GM18508 (cell line): ENCODE measurements around the gene ANKRD24.
"Not testable (repeated sequence)": the region's sequence is repeated elsewhere in the genome, so short reads cannot be mapped to it uniquely, and the experiment has no call there.

Experiments used
- ATAC-seq: cut with Tn5 transposase; IDR thresholded peaks from one replicate; pipeline ENCODE4 v1.9.1; 2021; ENCODE audit warnings: moderate number of reproducible peaks; ENCODE audit not compliant: insufficient read depth, unreplicated experiment

Gene ANKRD24

DNA sequence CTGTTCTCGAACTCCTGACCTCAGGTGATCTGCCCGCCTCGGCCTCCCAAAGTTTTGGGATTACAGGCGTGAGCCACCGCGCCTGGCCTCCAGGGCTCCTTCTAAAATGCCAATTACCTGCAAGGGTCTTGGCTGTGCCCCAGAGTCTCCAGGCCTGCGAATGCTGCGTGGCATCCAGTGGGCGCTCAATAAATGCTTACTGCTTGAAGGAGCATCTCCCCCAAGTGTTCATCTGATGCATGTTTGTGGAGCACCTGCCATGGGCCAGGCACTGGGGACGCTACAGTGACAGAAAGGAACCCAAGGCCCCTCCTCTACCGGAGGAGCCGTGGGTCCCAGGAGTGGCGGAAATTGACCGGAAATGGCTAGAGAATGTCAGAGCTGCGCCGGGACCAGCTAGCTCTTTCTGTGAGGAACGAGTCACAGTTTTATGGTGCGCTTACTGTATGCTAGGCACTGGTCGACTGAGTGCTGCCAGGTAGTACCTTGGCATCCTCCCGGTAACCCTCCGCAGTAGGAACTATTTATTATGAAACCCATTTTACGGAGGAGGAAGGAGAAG is 14.2 kb downstream of the ANKRD24 start:
- ATAC-seq: no peak

DNA sequence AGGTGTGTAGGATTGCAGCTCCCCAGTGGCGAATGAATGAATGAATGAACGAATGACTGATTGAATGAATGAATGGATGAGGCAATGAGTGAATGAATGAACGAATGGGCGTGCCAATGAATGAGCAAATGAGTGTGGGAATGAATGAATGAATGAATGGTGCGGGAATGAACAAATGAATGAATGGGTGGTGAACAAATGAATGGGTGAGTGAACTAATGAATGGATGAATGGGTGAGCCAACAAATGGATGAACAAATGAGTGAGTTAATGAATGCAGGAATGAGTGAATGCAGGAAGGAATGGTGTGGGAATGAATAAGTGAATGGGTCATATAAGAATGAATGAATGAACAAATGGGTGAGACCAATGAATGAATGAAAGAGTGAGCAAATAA is 14.7 kb downstream of the ANKRD24 start:
- no peak for ATAC-seq

DNA sequence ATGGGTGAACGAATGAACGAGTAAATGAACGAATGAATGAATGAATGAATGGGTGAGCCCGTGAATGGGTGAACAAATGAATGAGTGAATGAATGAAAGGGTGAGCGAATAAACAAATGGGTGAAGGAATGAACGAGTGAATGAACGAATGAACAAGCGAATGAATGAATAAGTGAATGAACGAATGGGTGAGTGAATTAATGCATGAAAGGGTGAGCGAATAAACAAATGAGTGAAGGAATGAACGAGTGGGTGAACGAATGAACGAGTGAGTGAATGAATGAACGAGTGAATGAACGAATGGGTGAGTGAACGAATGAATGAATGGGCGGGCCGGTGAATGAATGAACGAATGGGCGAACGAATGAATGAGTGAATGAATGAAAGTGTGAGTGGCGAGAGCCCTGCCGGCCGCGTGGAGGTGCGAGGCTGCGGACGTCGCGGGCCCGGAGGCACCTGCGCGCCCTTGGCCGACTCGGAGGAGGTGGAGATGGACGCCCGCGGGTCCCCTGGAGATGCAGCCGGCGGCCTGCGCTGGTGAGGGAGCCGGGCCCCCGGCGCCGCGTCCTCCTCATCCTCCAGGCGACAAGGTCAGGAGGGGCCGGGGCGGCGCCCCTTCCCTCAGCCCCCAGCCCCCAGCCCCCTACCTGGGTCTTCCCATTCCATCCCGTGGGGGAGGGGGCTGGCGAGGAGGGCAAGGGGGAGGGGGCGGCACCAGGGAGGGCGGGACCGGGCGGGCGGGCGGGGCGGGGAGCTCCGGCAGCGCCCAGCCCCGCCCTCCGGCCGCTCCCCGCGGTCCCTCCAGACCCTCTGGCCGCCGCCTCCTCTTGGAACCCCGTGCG is 15.4 kb downstream of the ANKRD24 start:
- ATAC-seq: no peak

DNA sequence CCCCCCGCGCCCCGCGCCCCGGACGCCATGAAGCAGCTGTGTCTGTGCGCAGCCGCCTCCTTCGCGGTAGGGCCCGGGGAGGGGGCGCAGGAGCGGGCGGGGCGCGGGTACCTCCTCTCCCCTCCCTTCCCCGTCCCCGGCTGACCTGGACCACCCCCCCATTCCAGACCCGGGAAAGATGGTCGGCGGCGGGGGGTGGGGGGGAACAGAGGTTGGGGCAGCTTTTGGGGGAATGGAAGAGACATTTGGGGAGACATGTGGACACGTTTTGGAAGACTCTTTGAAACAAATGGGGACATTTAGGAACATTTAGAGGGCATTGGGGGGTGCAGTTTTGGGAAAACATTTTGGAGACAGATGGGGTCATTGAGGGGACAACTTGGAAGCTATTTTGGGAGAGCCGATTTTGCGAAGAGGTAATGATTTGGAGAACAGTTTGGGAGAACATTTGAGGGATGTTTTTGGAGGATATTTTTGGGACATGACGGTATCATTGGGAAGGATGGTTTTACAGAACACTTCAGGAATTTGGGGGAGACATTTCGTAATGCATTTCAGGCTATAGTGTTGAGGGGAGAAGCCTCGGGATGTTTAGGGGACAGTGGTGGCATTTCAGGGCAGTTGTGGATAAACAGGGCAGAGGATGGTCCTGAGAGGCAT is 16.1 kb downstream of the ANKRD24 start:
- no peak for ATAC-seq

DNA sequence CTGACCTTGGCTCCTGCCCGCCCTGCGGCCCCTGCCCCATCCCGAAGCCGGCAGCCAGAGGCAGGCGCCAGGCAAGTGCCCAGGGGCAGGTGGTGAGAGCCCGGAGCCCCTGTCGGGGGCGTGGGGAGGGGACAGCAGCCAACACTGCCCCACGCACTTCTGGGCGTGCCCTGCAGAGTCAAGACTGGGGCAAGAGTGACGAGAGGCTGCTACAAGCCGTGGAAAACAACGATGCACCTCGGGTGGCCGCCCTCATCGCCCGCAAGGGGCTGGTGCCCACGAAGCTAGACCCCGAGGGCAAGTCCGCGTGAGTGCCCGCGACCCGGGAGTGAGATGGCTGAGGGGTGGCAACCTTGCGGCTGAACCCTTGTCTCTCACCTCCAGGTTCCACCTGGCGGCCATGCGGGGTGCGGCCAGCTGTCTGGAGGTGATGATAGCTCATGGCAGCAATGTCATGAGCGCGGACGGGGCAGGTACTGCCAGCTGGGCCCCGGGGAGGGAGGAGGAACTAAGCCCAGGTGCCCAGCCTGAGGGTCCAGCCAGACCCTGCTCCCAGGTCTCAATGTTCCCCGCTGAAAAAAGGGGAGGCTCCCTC is 17.3 kb downstream of the ANKRD24 start:
- no peak for ATAC-seq

DNA sequence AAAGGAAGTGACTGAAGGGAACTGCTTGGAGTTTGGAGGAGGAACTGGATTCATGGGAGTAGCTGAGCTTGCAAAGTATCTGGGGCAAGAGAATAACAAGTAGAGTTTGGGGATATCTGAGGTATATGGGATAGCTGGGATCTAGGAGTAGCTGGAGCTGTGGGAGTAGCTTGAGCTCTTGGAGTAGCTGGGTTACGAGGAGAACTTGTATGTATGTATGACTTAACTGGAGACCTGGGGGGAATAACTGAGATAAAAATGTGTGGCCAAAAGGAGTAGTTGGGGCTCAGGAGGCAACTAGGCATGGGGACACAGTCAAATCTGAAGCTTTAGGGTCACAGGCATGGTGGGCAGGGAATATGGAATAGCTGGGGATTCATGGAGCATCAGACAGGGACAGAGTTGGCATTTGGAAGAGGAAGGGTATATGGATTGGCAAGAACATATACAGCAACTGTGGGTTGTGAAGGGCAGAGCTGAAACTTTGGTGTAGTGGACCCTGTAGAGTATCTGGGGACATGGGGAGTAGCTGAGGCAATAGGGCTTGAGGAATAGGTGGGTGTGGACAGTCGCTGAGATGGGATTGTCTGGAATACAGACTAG is 18.6 kb downstream of the ANKRD24 start:
- ATAC-seq: no peak

DNA sequence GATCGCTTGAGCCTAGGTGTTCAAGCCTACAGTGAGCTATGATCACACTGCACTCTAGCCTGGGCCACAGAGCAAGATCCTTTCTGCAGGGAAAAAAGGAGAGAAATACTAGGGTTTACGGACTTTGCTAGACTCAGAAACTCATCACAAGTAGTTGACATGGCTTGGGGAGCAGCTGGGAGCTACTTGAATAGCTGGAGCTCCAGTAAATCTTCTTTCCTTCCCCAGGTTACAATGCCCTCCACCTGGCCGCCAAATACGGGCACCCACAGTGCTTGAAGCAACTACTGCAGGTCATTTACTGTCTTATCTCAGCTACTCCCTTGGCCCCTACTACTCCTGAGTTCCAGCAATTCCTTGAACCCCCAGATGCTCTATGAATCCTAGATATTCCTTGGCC is 19.3 kb downstream of the ANKRD24 start:
- ATAC-seq: no peak

DNA sequence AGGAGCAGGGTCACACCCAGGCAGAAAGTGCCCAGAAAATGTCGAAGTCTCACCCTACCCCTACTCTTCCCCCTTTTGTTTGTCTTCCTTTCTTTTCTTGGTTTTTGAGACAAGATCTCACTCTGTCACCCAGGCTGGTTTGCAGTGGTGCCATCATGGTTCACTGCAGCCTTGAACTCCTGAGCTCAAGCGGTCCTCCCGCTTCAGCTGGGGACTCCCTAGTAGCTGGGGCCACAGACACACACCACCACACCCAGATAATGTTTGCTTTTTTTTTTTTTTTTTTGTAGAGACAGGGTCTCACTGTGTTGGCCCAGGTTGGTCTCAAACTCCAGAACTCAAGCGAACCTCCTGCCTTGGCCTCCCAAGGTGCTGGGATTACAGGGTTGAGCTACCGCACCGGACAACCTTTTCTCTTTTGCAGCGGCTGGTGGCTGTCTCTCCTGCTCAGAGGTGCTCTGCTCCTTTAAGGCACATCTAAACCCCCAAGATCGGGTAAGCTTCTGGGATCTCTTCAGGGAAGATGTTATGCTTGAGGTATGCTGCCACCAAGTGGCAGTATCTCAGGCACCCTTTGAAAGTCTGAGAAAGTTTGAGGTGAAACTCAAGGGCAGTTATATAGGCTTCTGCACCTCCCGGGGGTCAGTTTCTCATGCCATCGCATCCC is 24.5 kb downstream of the ANKRD24 start:
- ATAC-seq: no peak

DNA sequence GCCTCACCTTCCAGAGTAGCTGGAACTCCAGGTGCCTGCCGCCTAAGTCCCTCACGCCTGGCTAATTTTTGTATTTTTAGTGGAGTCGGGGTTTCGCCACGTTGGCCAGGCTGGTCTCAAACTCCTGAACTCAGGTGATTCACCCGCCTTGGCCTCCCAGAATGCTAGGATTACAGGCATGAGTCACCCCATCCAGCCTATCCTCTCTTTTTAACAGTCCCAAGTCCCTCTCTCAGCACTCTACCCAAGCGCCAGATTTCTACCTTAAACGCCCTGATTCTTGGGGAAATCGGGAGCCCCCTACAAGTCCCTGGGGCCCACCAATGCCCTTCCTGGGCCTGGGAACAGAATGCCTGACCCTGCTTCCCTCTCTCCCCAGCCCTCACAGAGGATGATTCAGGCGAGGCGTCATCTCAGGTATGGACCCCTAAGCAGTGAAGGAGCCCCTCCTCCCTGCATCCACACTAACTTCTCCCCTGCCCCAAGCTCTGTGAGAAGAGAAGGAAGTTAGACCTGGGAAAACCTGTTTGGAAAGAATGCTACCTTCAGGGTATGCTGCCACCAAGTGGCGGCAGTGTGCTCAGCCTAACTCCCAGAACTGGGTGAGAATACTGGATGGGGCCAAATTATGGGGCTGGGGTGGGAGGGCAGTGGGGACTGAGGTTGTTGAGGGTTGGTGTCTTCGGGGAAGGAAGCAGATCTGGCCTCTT is 26.1 kb downstream of the ANKRD24 start:
- no peak for ATAC-seq

DNA sequence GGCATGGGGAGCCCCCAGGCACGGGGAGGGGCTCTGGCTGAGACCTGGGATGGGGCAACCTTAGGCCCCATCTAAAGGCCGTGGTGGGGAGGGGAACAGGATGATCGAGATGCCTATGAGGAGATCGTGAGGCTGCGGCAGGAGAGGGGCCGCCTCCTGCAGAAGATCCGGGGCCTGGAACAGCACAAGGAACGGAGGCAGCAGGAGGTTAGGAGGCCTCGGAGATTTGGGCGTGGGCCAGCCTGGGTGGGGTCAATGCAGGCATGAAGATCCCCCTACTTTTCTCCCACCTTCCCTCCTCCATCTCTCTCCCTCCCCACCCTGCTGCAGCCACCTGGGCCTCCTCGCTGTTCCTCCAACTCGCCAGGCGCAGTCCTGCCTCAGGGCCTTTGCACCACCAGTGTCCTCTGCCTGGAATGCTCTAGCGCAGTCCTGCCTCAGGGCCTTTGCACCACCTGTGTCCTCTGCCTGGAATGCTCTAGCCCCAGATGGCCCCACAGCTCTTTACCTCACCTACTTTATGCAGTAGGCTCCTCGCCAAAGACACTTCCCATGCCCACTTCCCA is 27.8 kb downstream of the ANKRD24 start:
- ATAC-seq: no peak

DNA sequence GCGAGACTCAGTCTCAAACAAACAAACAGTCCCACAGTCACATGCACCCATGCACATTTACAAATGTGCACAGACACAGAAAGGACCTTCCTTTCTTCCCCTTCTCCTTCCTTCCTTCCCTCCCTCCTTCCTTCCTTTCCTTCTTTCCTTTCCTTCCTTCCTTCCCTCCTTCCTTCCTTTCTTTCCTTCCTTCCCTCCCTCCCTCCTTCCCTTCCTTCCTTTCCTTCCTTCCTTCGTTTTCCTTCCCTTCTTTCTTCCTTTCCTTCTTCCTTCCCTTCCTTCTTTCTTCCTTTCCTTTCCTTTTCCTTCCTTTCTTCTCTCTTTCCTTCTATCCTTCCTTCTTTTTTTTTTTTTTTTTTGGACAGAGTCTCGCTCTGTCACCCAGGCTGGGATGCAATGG is 30.6 kb downstream of the ANKRD24 start:
- ATAC-seq: no peak

DNA sequence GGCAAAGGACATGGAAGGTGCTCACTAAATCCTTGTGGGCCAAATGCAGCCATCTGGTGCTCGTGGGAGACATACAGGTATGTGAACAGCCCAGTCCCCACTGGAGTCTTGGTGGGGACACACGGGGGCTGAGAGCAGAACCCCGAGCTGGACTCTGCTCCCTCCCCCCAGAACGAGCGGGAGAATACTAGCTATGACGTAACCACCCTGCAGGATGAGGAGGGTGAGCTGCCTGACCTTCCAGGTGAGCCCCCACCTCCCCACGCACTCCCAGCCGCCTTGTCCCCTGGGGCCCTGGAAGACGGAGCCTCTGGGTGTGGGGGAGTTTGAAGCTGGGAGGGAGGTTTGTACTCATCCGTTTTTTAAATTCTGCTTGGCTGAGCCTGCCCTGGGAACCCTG is 33.3 kb downstream of the ANKRD24 start:
- ATAC-seq: no peak

DNA sequence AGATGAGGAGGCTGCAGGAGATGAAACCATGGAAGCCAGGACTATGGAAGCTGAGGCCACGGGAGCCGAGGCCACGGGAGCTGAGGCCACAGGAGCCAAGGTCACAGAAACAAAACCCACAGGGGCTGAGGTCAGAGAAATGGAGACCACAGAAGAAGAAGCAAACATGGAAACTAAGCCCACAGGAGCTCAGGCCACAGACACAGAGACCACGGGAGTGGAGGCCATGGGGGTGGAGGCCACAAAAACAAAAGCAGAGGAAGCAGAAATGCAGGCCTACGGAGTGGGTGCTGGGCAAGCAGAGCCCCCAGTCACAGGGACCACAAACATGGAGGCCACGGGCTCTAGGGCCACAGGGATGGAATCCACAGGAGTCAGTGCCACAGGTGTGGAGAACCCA is 34.4 kb downstream of the ANKRD24 start:
- no peak for ATAC-seq

DNA sequence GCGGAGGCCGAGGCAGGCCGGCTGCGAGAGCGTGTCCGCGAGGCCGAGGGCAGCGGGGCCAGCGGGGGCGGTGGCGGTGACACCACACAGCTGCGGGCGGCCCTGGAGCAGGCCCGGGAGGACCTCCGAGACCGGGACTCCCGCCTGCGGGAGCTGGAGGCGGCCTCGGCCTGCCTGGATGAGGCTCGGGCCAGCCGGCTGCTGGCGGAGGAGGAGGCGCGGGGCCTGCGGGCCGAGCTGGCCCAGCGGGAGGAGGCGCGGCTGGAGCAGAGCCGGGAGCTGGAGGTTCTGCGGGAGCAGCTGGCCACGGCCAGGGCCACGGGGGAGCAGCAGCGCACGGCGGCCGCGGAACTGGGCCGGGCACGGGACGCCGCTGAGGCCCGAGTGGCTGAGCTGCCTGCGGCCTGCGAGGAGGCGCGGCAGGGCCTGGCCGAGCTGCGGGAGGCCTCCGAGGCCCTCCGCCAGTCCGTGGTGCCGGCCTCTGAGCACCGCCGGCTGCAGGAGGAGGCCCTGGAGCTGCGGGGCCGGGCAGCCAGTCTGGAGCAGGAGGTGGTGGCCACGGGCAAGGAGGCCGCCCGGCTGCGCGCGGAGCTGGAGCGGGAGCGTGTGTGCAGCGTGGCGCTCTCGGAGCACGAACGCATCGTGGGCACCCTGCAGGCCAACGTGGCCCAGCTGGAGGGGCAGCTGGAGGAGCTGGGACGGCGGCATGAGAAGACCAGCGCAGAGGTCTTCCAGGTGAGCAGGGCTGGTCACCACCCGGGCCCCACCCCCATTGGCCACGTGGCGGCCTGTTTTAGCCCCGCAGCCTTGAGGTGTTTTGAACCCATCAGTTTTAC is 35.2 kb downstream of the ANKRD24 start:
- no peak for ATAC-seq

DNA sequence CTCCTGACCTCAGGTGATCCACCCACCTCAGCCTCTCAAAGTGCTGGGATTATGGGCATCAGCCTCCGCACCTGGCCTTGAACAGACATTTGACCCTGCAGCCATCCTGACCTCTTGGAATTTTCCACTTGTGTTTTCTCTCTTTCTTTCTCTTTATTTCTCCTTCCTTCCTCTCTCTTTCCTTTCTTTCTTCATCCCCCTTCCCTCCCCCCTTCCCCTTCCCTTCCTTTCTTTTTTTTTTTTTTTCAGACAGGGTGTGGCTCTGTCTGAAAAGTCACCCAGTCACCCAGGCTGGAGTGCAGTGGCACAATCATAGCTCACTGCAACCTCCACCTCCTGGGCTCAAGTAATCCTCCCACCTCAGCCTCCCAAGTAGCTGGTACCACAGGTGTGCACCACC is 36.0 kb downstream of the ANKRD24 start:
- ATAC-seq: not testable (repeated sequence)

DNA sequence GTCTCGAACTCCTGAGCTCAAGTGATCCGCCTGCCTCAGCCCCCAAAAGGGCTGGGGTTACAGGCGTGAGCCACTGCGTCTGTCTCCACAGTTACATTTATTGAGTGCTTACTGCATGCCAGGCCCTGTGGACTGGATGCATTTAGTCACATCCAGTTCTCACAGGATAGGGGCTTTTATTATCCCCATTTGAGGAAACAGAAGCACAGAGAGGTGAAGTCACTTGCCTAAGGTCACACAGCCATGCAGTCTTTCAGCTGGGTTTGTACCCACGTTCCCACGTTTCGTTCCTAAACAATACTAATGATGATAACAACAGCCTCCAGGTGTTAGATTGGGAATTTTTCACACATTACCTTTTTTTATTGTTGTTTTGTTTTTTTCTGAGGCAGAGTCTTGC is 37.7 kb downstream of the ANKRD24 start:
- ATAC-seq: no peak

DNA sequence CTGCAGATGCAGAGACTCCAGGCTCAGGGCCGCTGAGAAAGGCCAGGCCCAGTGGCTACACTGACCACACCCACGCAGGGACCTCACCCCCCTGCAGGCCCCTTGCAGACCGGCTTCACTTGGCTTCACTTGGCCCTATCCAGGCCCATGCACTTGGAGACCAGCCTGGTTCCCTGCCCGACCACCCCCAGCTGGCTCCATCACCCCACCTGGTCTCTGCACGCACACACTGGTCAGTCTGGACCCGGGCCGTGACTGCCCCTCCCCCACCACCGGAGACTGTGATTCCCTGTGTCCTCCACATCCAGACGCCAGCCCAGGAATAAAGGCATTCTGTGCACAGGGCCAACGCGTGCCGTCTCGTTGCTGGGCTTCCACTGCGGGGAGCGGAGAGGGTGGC is 42.0 kb downstream of the ANKRD24 start:
- no peak for ATAC-seq

DNA sequence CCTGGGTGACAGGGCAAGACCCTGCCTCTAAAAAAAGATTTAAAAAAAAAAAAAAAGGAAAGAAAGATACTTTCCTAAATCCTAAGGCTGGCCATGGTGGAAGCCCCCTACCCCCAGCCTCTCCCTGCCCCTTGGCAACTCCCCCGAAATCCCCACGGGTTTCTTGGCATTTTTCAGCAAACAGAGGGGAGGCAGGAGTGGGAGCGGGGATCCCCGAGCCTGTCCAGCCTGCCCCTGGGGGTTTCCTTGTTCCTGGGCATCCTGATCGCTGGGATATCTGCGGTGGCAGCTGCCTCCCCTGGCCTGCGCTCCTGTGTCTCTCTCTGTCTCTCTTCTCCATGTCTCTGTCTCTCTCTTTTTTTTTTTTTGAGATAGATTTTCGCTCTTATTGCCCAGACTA is 43.4 kb downstream of the ANKRD24 start:
- no peak for ATAC-seq

DNA sequence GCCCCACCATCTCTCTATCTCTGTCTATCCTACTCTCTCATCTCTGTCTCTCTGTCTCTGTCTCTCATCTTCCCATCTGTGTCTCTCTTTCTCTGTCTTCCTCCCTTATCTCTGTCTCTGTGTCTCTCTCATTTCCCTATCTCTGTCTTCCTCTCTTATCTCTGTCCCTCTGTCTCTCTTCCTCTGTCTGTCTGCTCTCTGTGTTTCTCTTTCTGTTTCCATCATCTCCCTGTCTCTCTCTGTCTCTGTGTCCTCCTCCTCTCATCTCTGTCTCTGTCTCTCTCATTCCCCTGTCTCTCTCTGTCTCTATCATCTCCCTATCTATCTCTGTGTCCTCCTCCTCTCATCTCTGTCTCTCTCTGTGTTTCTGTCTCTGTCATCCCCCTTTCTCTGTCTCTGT is 45.3 kb downstream of the ANKRD24 start:
- no peak for ATAC-seq
